ENCODE measurements around the gene DENND1A.

DENND1A gene

GRCh38 chr9:123773783-123774182, 156.1 kb downstream of the DENND1A start:
- Histone ChIP-seq H3K4me1 (ENCODE audit: control insufficient read depth, insufficient read depth, low read length) (no peaks in the 10 kb centered on the region), H3K9me3 (replicated peaks; ENCODE audit: low read length) (no peaks in the 10 kb centered on the region), H3K9ac (ENCODE audit: low read depth, low read length) (no peak overlapping the region), H3K27me3 (ENCODE audit: control insufficient read depth, insufficient read depth, low read length) (no peaks in the 10 kb centered on the region), H3K4me2 (ENCODE audit: low read length) (no peak overlapping the region), H3K4me3 (ENCODE audit: low read length) (no peak overlapping the region), H3K36me3 (ENCODE audit: insufficient read depth, low read length) (no peaks in the 10 kb centered on the region)

- no peak overlapping the region for H3K9ac ChIP-seq (ENCODE audit: low read depth, low read length)
- H3K4me1 ChIP-seq (ENCODE audit: control insufficient read depth, insufficient read depth, low read length): no peaks in the 10 kb centered on the region
- H3K36me3 ChIP-seq (ENCODE audit: insufficient read depth, low read length): no peaks in the 10 kb centered on the region
- no peaks in the 10 kb centered on the region for H3K27me3 ChIP-seq (ENCODE audit: control insufficient read depth, insufficient read depth, low read length)
- no peaks in the 10 kb centered on the region for H3K9me3 ChIP-seq (replicated peaks; ENCODE audit: low read length)
- H3K4me3 ChIP-seq (ENCODE audit: low read length): no peak overlapping the region
- no peak overlapping the region for H3K4me2 ChIP-seq (ENCODE audit: low read length)
Observed at GRCh38 chr9:123772967-123773366, 157.0 kb downstream of the DENND1A start.

- no peak overlapping the region for H3K4me2 ChIP-seq (ENCODE audit: low read length)
- no peaks in the 10 kb centered on the region for H3K36me3 ChIP-seq (ENCODE audit: insufficient read depth, low read length)
- no peaks in the 10 kb centered on the region for H3K4me1 ChIP-seq (ENCODE audit: control insufficient read depth, insufficient read depth, low read length)
- no peak overlapping the region for H3K9ac ChIP-seq (ENCODE audit: low read depth, low read length)
- H3K27me3 ChIP-seq (ENCODE audit: control insufficient read depth, insufficient read depth, low read length): no peaks in the 10 kb centered on the region
- H3K9me3 ChIP-seq (replicated peaks; ENCODE audit: low read length): no peaks in the 10 kb centered on the region
- H3K4me3 ChIP-seq (ENCODE audit: low read length): no peak overlapping the region
Observed at GRCh38 chr9:123772374-123772773, 157.6 kb downstream of the DENND1A start.

- Histone ChIP-seq H3K27me3 (ENCODE audit: control insufficient read depth, insufficient read depth, low read length) (no peaks in the 10 kb centered on the region), H3K4me2 (ENCODE audit: low read length) (no peak overlapping the region), H3K36me3 (ENCODE audit: insufficient read depth, low read length) (no peaks in the 10 kb centered on the region), H3K9ac (ENCODE audit: low read depth, low read length) (no peak overlapping the region), H3K4me3 (ENCODE audit: low read length) (no peak overlapping the region), H3K4me1 (ENCODE audit: control insufficient read depth, insufficient read depth, low read length) (no peaks in the 10 kb centered on the region), H3K9me3 (replicated peaks; ENCODE audit: low read length) (no peaks in the 10 kb centered on the region)
Observed at GRCh38 chr9:123771690-123772089, 158.2 kb downstream of the DENND1A start.

- H3K4me1 ChIP-seq (ENCODE audit: control insufficient read depth, insufficient read depth, low read length): peaks cover 1% of the 10 kb centered on the region
- no peaks in the 10 kb centered on the region for H3K27me3 ChIP-seq (ENCODE audit: control insufficient read depth, insufficient read depth, low read length)
- H3K4me2 ChIP-seq (ENCODE audit: low read length): no peak overlapping the region
- no peak overlapping the region for H3K9ac ChIP-seq (ENCODE audit: low read depth, low read length)
- no peak overlapping the region for H3K4me3 ChIP-seq (ENCODE audit: low read length)
- H3K36me3 ChIP-seq (ENCODE audit: insufficient read depth, low read length): no peaks in the 10 kb centered on the region
- H3K9me3 ChIP-seq (replicated peaks; ENCODE audit: low read length): no peaks in the 10 kb centered on the region
Observed at GRCh38 chr9:123769719-123770118, 160.2 kb downstream of the DENND1A start.

GRCh38 chr9:123763910-123764588, 165.9 kb downstream of the DENND1A start:
- H3K9me3 ChIP-seq (replicated peaks; ENCODE audit: low read length): no peaks in the 10 kb centered on the region
- peaks cover 33% of the 10 kb centered on the region for H3K4me1 ChIP-seq (ENCODE audit: control insufficient read depth, insufficient read depth, low read length)
- H3K4me2 ChIP-seq (ENCODE audit: low read length): peak overlapping the region; percentile 26
- H3K4me3 ChIP-seq (ENCODE audit: low read length): no peak overlapping the region
- no peak overlapping the region for H3K9ac ChIP-seq (ENCODE audit: low read depth, low read length)
- H3K36me3 ChIP-seq (ENCODE audit: insufficient read depth, low read length): no peaks in the 10 kb centered on the region
- no peaks in the 10 kb centered on the region for H3K27me3 ChIP-seq (ENCODE audit: control insufficient read depth, insufficient read depth, low read length)

GRCh38 chr9:123761905-123762605, 167.9 kb downstream of the DENND1A start:
- Histone ChIP-seq H3K9ac (ENCODE audit: low read depth, low read length) (no peak overlapping the region), H3K4me3 (ENCODE audit: low read length) (no peak overlapping the region), H3K9me3 (replicated peaks; ENCODE audit: low read length) (no peaks in the 10 kb centered on the region), H3K4me1 (ENCODE audit: control insufficient read depth, insufficient read depth, low read length) (peaks cover 33% of the 10 kb centered on the region), H3K36me3 (ENCODE audit: insufficient read depth, low read length) (no peaks in the 10 kb centered on the region), H3K4me2 (ENCODE audit: low read length) (peak overlapping the region; percentile 28), H3K27me3 (ENCODE audit: control insufficient read depth, insufficient read depth, low read length) (no peaks in the 10 kb centered on the region)

GRCh38 chr9:123757960-123758359, 172.0 kb downstream of the DENND1A start:
- Histone ChIP-seq H3K9ac (ENCODE audit: low read depth, low read length) (no peak overlapping the region), H3K4me1 (ENCODE audit: control insufficient read depth, insufficient read depth, low read length) (peaks cover 15% of the 10 kb centered on the region), H3K27me3 (ENCODE audit: control insufficient read depth, insufficient read depth, low read length) (no peaks in the 10 kb centered on the region), H3K4me2 (ENCODE audit: low read length) (no peak overlapping the region), H3K4me3 (ENCODE audit: low read length) (no peak overlapping the region), H3K36me3 (ENCODE audit: insufficient read depth, low read length) (no peaks in the 10 kb centered on the region), H3K9me3 (replicated peaks; ENCODE audit: low read length) (no peaks in the 10 kb centered on the region)

- Histone ChIP-seq H3K9me3 (replicated peaks; ENCODE audit: low read length) (no peaks in the 10 kb centered on the region), H3K9ac (ENCODE audit: low read depth, low read length) (no peak overlapping the region), H3K36me3 (ENCODE audit: insufficient read depth, low read length) (no peaks in the 10 kb centered on the region), H3K4me3 (ENCODE audit: low read length) (no peak overlapping the region), H3K27me3 (ENCODE audit: control insufficient read depth, insufficient read depth, low read length) (no peaks in the 10 kb centered on the region), H3K4me1 (ENCODE audit: control insufficient read depth, insufficient read depth, low read length) (peaks cover 12% of the 10 kb centered on the region), H3K4me2 (ENCODE audit: low read length) (no peak overlapping the region)
Observed at GRCh38 chr9:123757547-123757946, 172.4 kb downstream of the DENND1A start.

GRCh38 chr9:123756484-123757106, 173.3 kb downstream of the DENND1A start:
- Histone ChIP-seq H3K4me2 (ENCODE audit: low read length) (no peak overlapping the region), H3K9me3 (replicated peaks; ENCODE audit: low read length) (no peaks in the 10 kb centered on the region), H3K4me1 (ENCODE audit: control insufficient read depth, insufficient read depth, low read length) (peaks cover 3% of the 10 kb centered on the region), H3K36me3 (ENCODE audit: insufficient read depth, low read length) (no peaks in the 10 kb centered on the region), H3K27me3 (ENCODE audit: control insufficient read depth, insufficient read depth, low read length) (no peaks in the 10 kb centered on the region), H3K4me3 (ENCODE audit: low read length) (no peak overlapping the region), H3K9ac (ENCODE audit: low read depth, low read length) (no peak overlapping the region)

- Histone ChIP-seq H3K9me3 (replicated peaks; ENCODE audit: low read length) (no peaks in the 10 kb centered on the region), H3K4me2 (ENCODE audit: low read length) (no peak overlapping the region), H3K36me3 (ENCODE audit: insufficient read depth, low read length) (peaks cover 3% of the 10 kb centered on the region), H3K4me1 (ENCODE audit: control insufficient read depth, insufficient read depth, low read length) (peaks cover 5% of the 10 kb centered on the region), H3K4me3 (ENCODE audit: low read length) (no peak overlapping the region), H3K9ac (ENCODE audit: low read depth, low read length) (no peak overlapping the region), H3K27me3 (ENCODE audit: control insufficient read depth, insufficient read depth, low read length) (no peaks in the 10 kb centered on the region)
Observed at GRCh38 chr9:123753669-123754258, 176.2 kb downstream of the DENND1A start.

Data from skeletal muscle satellite cell (primary cell).